ENCODE results near the gene TTC38.
A peak's percentile ranks its signal among the peaks of the same experiment; 100 is the strongest.
"Not testable (repeated sequence)": the region's sequence is repeated elsewhere in the genome, so short reads cannot be mapped to it uniquely, and the experiment has no call there.

TTC38 gene

GRCh38 chr22:46246178-46246577 is 21.6 kb upstream of the TTC38 start:
- no peak for DNase-seq (ENCODE audit: low spot score)

- no peak for DNase-seq (ENCODE audit: low spot score)
These were observed 20.3 kb upstream of the TTC38 start for GRCh38 chr22:46247443-46247975.

- DNase-seq (ENCODE audit: low spot score) = peak; percentile 95
These were observed 17.6 kb upstream of the TTC38 start, which contains the start of gene CDPF1 for GRCh38 chr22:46250035-46250782. Gene CDPF1 (minus strand): TSS chr22:46250293. CDS start chr22:46248284, 2,009 bp downstream.

GRCh38 chr22:46250783-46251125 is 17.1 kb upstream of the TTC38 start:
- no peak for DNase-seq (ENCODE audit: low spot score)

- no peak for DNase-seq (ENCODE audit: low spot score)
These were observed 16.5 kb upstream of the TTC38 start for GRCh38 chr22:46251266-46251665.

GRCh38 chr22:46251816-46252380 is 15.9 kb upstream of the TTC38 start:
- DNase-seq (ENCODE audit: low spot score) = no peak

- no peak for DNase-seq (ENCODE audit: low spot score)
These were observed 11.3 kb upstream of the TTC38 start for GRCh38 chr22:46256358-46256958.

GRCh38 chr22:46259374-46259773 is 8.4 kb upstream of the TTC38 start:
- no peak for DNase-seq (ENCODE audit: low spot score)

GRCh38 chr22:46260038-46260437 is 7.8 kb upstream of the TTC38 start:
- no peak for DNase-seq (ENCODE audit: low spot score)

GRCh38 chr22:46262449-46263215 is 5.2 kb upstream of the TTC38 start:
- DNase-seq (ENCODE audit: low spot score) = no peak

- DNase-seq (ENCODE audit: low spot score) = no peak
These were observed 4.6 kb upstream of the TTC38 start, which contains the start of gene PKDREJ for GRCh38 chr22:46263216-46263590. Gene PKDREJ (minus strand): TSS chr22:46263343. CDS start chr22:46263322, 21 bp downstream.

- DNase-seq (ENCODE audit: low spot score) = not testable (repeated sequence)
These were observed 3.3 kb upstream of the TTC38 start for GRCh38 chr22:46264520-46264919.

GRCh38 chr22:46265627-46266026 is 2.2 kb upstream of the TTC38 start:
- not testable (repeated sequence) for DNase-seq (ENCODE audit: low spot score)

GRCh38 chr22:46269564-46269963 is 1.8 kb downstream of the TTC38 start:
- DNase-seq (ENCODE audit: low spot score) = no peak

GRCh38 chr22:46272196-46272595 is 4.4 kb downstream of the TTC38 start:
- no peak for DNase-seq (ENCODE audit: low spot score)

GRCh38 chr22:46272762-46273431 is 5.1 kb downstream of the TTC38 start:
- no peak for DNase-seq (ENCODE audit: low spot score)

GRCh38 chr22:46273432-46274148 is 5.8 kb downstream of the TTC38 start:
- DNase-seq (ENCODE audit: low spot score) = no peak

- DNase-seq (ENCODE audit: low spot score) = no peak
These were observed 6.6 kb downstream of the TTC38 start for GRCh38 chr22:46274381-46274780.

GRCh38 chr22:46275455-46276122 is 7.8 kb downstream of the TTC38 start:
- DNase-seq (ENCODE audit: low spot score) = no peak

- DNase-seq (ENCODE audit: low spot score) = no peak
These were observed 8.8 kb downstream of the TTC38 start for GRCh38 chr22:46276563-46276962.

Measured in HuH-7 (cell line).